Measurements from ENCODE around the gene CENPM.

DNA sequence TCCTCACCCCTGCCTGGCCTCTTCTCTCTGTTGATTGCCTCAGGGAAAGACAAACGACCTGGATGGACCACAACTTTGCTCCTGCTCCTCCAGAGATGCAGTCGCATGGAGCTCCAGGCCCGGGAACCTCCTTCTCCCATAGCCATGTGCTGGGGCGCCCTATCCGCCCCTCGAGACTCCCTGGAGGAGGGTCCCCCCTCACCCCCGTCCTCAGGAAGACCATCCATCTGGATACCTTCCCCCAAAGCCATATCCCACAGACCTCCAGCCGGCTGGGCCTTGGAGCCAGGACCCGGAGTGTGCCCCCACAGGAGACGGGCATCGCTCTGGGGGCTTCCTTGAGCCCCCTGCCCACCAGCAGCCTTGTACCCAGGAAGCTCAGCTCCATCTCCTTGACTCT lies 24.5 kb upstream of the CENPM start:
- TF ChIP-seq, protein P1, sequence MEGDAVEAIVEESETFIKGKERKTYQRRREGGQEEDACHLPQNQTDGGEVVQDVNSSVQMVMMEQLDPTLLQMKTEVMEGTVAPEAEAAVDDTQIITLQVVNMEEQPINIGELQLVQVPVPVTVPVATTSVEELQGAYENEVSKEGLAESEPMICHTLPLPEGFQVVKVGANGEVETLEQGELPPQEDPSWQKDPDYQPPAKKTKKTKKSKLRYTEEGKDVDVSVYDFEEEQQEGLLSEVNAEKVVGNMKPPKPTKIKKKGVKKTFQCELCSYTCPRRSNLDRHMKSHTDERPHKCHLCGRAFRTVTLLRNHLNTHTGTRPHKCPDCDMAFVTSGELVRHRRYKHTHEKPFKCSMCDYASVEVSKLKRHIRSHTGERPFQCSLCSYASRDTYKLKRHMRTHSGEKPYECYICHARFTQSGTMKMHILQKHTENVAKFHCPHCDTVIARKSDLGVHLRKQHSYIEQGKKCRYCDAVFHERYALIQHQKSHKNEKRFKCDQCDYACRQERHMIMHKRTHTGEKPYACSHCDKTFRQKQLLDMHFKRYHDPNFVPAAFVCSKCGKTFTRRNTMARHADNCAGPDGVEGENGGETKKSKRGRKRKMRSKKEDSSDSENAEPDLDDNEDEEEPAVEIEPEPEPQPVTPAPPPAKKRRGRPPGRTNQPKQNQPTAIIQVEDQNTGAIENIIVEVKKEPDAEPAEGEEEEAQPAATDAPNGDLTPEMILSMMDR (IDR thresholded peaks at IDR 0.05; ENCODE audit: poor library complexity), result no peak
- TF ChIP-seq EZH2 (IDR thresholded peaks at IDR 0.05; ENCODE audit: borderline replicate concordance), result no peak
